ENCODE results near the gene TTC9. TPM values are rescaled to one million over a fixed set of nuclear protein-coding genes. Genes with fewer than 3 reads are reported as not detected.

The TTC9 gene
- total RNA-seq, 1 experiment from 2014 or later: 0.49 TPM

GRCh38 chr14:70640938-70641547 is 673 bp upstream of the TTC9 start:
- ChIA-PET POLR2A (no interaction called here), CTCF (no interaction called here)
- Histone ChIP-seq H3K9me3 (ENCODE audit: control insufficient read depth, insufficient read depth, low read depth, low read length) (peaks cover 3% of the 10 kb centered on the region; the same call in 1 of the 2 replicates), H3K27ac (ENCODE audit: low read length) (no peak overlapping the region), H3K4me1 (ENCODE audit: control insufficient read depth, insufficient read depth, low read length) (no peaks in the 10 kb centered on the region), H3K27me3 (ENCODE audit: control insufficient read depth, insufficient read depth, low read length) (peaks cover 20% of the 10 kb centered on the region), H3K36me3 (ENCODE audit: control insufficient read depth, insufficient read depth, low read length) (no peaks in the 10 kb centered on the region), H3K4me3 (ENCODE audit: low read depth in 2 of 2, low read length in 2 of 2) (peak overlapping the region; percentile 33 to 43)
- no TSS peak for BruUV-seq (replicated peaks)
- DNase-seq (ENCODE audit: low read depth, low spot score): no peak
- TF ChIP-seq TCF7L2 (IDR thresholded peaks at IDR 0.05; ENCODE audit: low read depth, low read length) (no peak), POLR2AphosphoS5 (IDR thresholded peaks at IDR 0.05; ENCODE audit: low read depth, low read length) (no peak), SIN3A (IDR thresholded peaks at IDR 0.05; ENCODE audit: borderline replicate concordance, insufficient read depth, low read depth, low read length) (no peak)
- TF ChIP-seq, protein P1, sequence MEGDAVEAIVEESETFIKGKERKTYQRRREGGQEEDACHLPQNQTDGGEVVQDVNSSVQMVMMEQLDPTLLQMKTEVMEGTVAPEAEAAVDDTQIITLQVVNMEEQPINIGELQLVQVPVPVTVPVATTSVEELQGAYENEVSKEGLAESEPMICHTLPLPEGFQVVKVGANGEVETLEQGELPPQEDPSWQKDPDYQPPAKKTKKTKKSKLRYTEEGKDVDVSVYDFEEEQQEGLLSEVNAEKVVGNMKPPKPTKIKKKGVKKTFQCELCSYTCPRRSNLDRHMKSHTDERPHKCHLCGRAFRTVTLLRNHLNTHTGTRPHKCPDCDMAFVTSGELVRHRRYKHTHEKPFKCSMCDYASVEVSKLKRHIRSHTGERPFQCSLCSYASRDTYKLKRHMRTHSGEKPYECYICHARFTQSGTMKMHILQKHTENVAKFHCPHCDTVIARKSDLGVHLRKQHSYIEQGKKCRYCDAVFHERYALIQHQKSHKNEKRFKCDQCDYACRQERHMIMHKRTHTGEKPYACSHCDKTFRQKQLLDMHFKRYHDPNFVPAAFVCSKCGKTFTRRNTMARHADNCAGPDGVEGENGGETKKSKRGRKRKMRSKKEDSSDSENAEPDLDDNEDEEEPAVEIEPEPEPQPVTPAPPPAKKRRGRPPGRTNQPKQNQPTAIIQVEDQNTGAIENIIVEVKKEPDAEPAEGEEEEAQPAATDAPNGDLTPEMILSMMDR (IDR thresholded peaks at IDR 0.05): no peak
- TF ChIP-seq, protein P2, sequence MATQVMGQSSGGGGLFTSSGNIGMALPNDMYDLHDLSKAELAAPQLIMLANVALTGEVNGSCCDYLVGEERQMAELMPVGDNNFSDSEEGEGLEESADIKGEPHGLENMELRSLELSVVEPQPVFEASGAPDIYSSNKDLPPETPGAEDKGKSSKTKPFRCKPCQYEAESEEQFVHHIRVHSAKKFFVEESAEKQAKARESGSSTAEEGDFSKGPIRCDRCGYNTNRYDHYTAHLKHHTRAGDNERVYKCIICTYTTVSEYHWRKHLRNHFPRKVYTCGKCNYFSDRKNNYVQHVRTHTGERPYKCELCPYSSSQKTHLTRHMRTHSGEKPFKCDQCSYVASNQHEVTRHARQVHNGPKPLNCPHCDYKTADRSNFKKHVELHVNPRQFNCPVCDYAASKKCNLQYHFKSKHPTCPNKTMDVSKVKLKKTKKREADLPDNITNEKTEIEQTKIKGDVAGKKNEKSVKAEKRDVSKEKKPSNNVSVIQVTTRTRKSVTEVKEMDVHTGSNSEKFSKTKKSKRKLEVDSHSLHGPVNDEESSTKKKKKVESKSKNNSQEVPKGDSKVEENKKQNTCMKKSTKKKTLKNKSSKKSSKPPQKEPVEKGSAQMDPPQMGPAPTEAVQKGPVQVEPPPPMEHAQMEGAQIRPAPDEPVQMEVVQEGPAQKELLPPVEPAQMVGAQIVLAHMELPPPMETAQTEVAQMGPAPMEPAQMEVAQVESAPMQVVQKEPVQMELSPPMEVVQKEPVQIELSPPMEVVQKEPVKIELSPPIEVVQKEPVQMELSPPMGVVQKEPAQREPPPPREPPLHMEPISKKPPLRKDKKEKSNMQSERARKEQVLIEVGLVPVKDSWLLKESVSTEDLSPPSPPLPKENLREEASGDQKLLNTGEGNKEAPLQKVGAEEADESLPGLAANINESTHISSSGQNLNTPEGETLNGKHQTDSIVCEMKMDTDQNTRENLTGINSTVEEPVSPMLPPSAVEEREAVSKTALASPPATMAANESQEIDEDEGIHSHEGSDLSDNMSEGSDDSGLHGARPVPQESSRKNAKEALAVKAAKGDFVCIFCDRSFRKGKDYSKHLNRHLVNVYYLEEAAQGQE (IDR thresholded peaks at IDR 0.05; ENCODE audit: insufficient read depth in 1 of 2, low read depth in 2 of 2, low read length in 1 of 2): no peak
- intact Hi-C loops (cut with micrococcal nuclease; ENCODE audit: unreplicated experiment) (no loop called here), in situ Hi-C loops (cut with HindIII; ENCODE audit: low pct_unique_long_range_greater_than_20kb, low sequenced_read_pairs) (no loop called here)
- ATAC-seq: peak; percentile 72

GRCh38 chr14:70642303-70643235 is 853 bp downstream of the TTC9 start:
- H3K9me3 ChIP-seq (ENCODE audit: control insufficient read depth, insufficient read depth, low read depth, low read length): no peaks in the 10 kb centered on the region
- H3K4me1 ChIP-seq (ENCODE audit: control insufficient read depth, insufficient read depth, low read length): no peaks in the 10 kb centered on the region
- BruUV-seq (replicated peaks): no TSS peak
- no peak for DNase-seq (ENCODE audit: low read depth, low spot score)
- ChIA-PET CTCF (no interaction called here), POLR2A (no interaction called here)
- peaks cover 20% of the 10 kb centered on the region for H3K27me3 ChIP-seq (ENCODE audit: control insufficient read depth, insufficient read depth, low read length)
- peak; percentile 62 for ATAC-seq
- H3K4me3 ChIP-seq (ENCODE audit: low read depth in 2 of 2, low read length in 2 of 2): peak overlapping the region; percentile 43 to 44
- intact Hi-C loops (cut with micrococcal nuclease; ENCODE audit: unreplicated experiment) (no loop called here), in situ Hi-C loops (cut with HindIII; ENCODE audit: low pct_unique_long_range_greater_than_20kb, low sequenced_read_pairs) (no loop called here)
- no peaks in the 10 kb centered on the region for H3K36me3 ChIP-seq (ENCODE audit: control insufficient read depth, insufficient read depth, low read length)
- H3K27ac ChIP-seq (ENCODE audit: low read length): no peak overlapping the region
- TF ChIP-seq, protein P2 (IDR thresholded peaks at IDR 0.05; ENCODE audit: insufficient read depth in 1 of 2, low read depth in 2 of 2, low read length in 1 of 2): no peak

Data from Panc1 (cell line).